Lung (tissue), 12 donors: Measurements from ENCODE around the gene SFSWAP. TPM values are rescaled to one million over a fixed set of nuclear protein-coding genes. Genes with fewer than 3 reads are reported as not detected.

Experiments
- ATAC-seq: fragments of 200-7000 bp; cut with Tn5 transposase; one replicate; pipeline ENCODE4 v1.9.1; 2020; ENCODE audit warnings: moderate number of reproducible peaks; ENCODE audit not compliant: insufficient read depth, low FRiP score
- DNase-seq, 3 donors: peaks; one replicate each; pipeline ENCODE4 v3.0.0-alpha.2; 2013 to 2017
- H3K27ac ChIP-seq, 2 donors: one replicate each; pipeline ENCODE4 v1.5.1; 2013; ENCODE audit warnings: mild to moderate bottlenecking in 2 of 2, moderate library complexity in 2 of 2, control low read depth in 1 of 2, inconsistent platforms in 1 of 2, low read depth in 1 of 2, low read length in 1 of 2
- H3K27me3 ChIP-seq, 3 donors: one replicate each; pipeline ENCODE4 v1.5.1; 2013; ENCODE audit warnings: low read length in 2 of 3; ENCODE audit not compliant: control insufficient read depth in 3 of 3, insufficient read depth in 3 of 3
- H3K36me3 ChIP-seq, 4 donors: one replicate each; pipeline ENCODE4 v1.5.1; 2013; ENCODE audit warnings: low read length in 4 of 4, mild to moderate bottlenecking in 1 of 4, moderate library complexity in 1 of 4; ENCODE audit not compliant: control insufficient read depth in 4 of 4, insufficient read depth in 4 of 4
- H3K4me1 ChIP-seq, 5 donors: one replicate each; pipeline ENCODE4 v1.5.1; 2013; ENCODE audit warnings: low read length in 5 of 5, mild to moderate bottlenecking in 2 of 5, moderate library complexity in 1 of 5; ENCODE audit not compliant: control insufficient read depth in 5 of 5, insufficient read depth in 5 of 5
- H3K4me3 ChIP-seq: one replicate; pipeline ENCODE4 v1.5.1; 2013; ENCODE audit warnings: mild to moderate bottlenecking, control low read depth, moderate library complexity
- H3K9ac ChIP-seq, 2 donors: one replicate each; pipeline ENCODE4 v1.5.1; 2013; ENCODE audit warnings: low read length in 2 of 2, control low read depth in 1 of 2; ENCODE audit not compliant: insufficient read depth in 1 of 2
- H3K9me3 ChIP-seq, 4 donors: one replicate each; pipeline ENCODE4 v1.5.1; 2013; ENCODE audit warnings: low read length in 3 of 4, mild to moderate bottlenecking in 1 of 4, moderate library complexity in 1 of 4; ENCODE audit not compliant: control insufficient read depth in 4 of 4, insufficient read depth in 3 of 4
- CTCF ChIP-seq: IDR thresholded peaks from 2 replicates; pipeline ENCODE4 v1.5.1; 2012; ENCODE audit warnings: mild to moderate bottlenecking; ENCODE audit errors: control extremely low read depth, extremely low read depth
- WGBS, 2 donors: extraction: QIAGEN DNeasy Blood & Tissue Kit; methylation state at CpG; one replicate each; pipeline ENCODE4 v1.1.7; 2013; 5-methylcytosine and 5-hydroxymethylcytosine counted together
- polyA plus RNA-seq, 2 donors: library from polyadenylated mRNA; stranded (reverse); fragments of 200-250 nt; gene quantifications; one replicate each; pipeline ENCODE4 v1.2.1, GENCODE V29; 2013
- total RNA-seq, 2 donors: library from RNA; depleted of rRNA in 1 of 2; stranded (reverse); fragments of >200 nt in 1 of 2; gene quantifications; one replicate each; pipeline ENCODE4 v1.2.1, GENCODE V29; 2014 to 2021
- donor health status: control.
- donor health status: control.
- donor health status: Bipolar disorder and iron deficiency.
- donor health status: healthy.
- donor health status: DM: yes; HTN: yes; CAD: no.

Gene SFSWAP
- total and polyA plus RNA-seq, 4 donors, result 23.3 to 49.9 (median 40.0) TPM

- Histone ChIP-seq H3K36me3 (peaks cover 0 to 1% (median 0%) of the 10 kb centered on the region in 4 donors), H3K27ac (no peak overlapping the region), H3K4me1 (no peaks in the 10 kb centered on the region), H3K4me3 (no peak overlapping the region), H3K27me3 (no peaks in the 10 kb centered on the region), H3K9ac (no peak overlapping the region), H3K9me3 (no peaks in the 10 kb centered on the region)
- ATAC-seq (no peak), DNase-seq (no peak)
- no peak for TF ChIP-seq CTCF
- WGBS, 2 donors, result 91 to 96% methylated on average over 24 to 25 of the region's 25 CpGs
These were observed 133.8 kb downstream of the SFSWAP start for GRCh38 chr12:131844656-131845055.

- Histone ChIP-seq H3K4me3 (no peak overlapping the region), H3K27me3 (no peaks in the 10 kb centered on the region), H3K4me1 (no peaks in the 10 kb centered on the region), H3K27ac (no peak overlapping the region), H3K9ac (no peak overlapping the region), H3K36me3 (peaks cover 0 to 1% (median 0%) of the 10 kb centered on the region in 4 donors), H3K9me3 (no peaks in the 10 kb centered on the region)
- ATAC-seq (no peak), DNase-seq (no peak)
- WGBS, 2 donors, result 91 to 93% methylated on average over 29 of the region's 29 CpGs
- TF ChIP-seq CTCF, result no peak
These were observed 134.2 kb downstream of the SFSWAP start for GRCh38 chr12:131845121-131845520.

- H3K27me3 ChIP-seq, result no peaks in the 10 kb centered on the region
- no peaks in the 10 kb centered on the region for H3K4me1 ChIP-seq
- 87 to 94% methylated on average over 10 of the region's 10 CpGs for WGBS, 2 donors
- no peak overlapping the region for H3K27ac ChIP-seq
- no peak for TF ChIP-seq CTCF
- no peak overlapping the region for H3K9ac ChIP-seq
- no peak for ATAC-seq
- H3K4me3 ChIP-seq, result no peak overlapping the region
- H3K9me3 ChIP-seq, result no peaks in the 10 kb centered on the region
- peaks cover 0 to 1% (median 0%) of the 10 kb centered on the region in 4 donors for H3K36me3 ChIP-seq
- no peak for DNase-seq
These were observed 136.6 kb downstream of the SFSWAP start for GRCh38 chr12:131847456-131847855.

- Histone ChIP-seq H3K4me1 (no peaks in the 10 kb centered on the region), H3K4me3 (no peak overlapping the region), H3K9ac (no peak overlapping the region), H3K9me3 (no peaks in the 10 kb centered on the region), H3K27me3 (no peaks in the 10 kb centered on the region), H3K27ac (no peak overlapping the region), H3K36me3 (peaks cover 0 to 1% (median 0%) of the 10 kb centered on the region in 4 donors)
- no peak for ATAC-seq
- no peak for DNase-seq
- no peak for TF ChIP-seq CTCF
- 82% methylated on average over 24 of the region's 24 CpGs for WGBS, 2 donors
These were observed 137.9 kb downstream of the SFSWAP start for GRCh38 chr12:131848753-131849152.
